Fibroblast of the aortic adventitia (primary cell): ENCODE data around the gene RPS6KA2. TPM values are rescaled to one million over a fixed set of nuclear protein-coding genes. Genes with fewer than 3 reads are reported as not detected.

ENCODE experiments used
- DNase-seq: peaks from one replicate; pipeline ENCODE4 v3.0.0-alpha.2; 2010; ENCODE audit warnings: low read depth
- H3K4me3 ChIP-seq: 2 replicates; pipeline ENCODE4 v1.5.1; 2011; ENCODE audit warnings: low read depth, mild to moderate bottlenecking, control low read depth, low read length, moderate library complexity
- total RNA-seq: library from RNA; depleted of rRNA; stranded (reverse); fragments of >200 nt; gene quantifications from 2 replicates; pipeline ENCODE4 v1.2.3, GENCODE V29; 2012; ENCODE audit warnings: low replicate concordance
- TF ChIP-seq, protein P1 (sequence below): IDR thresholded peaks from 2 replicates; pipeline ENCODE4 v1.5.1; 2011; ENCODE audit warnings: mild to moderate bottlenecking, low read length, control low read depth, inconsistent platforms; ENCODE audit not compliant: insufficient read depth

The RPS6KA2 gene
- total RNA-seq, 1 donor = 89.7 TPM

DNA sequence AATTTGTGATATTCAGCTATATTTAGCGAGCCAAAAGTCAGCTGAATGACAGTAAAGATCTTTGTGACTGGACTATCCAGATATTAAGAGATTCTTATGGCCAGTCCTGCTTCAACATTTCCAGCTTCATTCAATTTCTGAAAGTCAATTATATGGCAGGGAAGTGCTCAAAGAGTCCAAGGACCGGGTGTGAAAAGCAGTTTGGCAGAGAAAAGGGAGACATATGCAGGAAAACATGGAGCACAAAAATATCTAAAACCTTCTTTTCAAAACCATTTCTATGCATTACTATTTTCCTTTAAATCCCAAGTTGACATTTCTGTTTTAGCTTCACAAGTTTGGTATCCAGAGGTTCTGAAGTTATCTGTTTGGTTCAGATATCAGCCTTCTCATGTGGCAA, 249.3 kb downstream of the RPS6KA2 start:
- DNase-seq = no peak
- TF ChIP-seq, protein P1, sequence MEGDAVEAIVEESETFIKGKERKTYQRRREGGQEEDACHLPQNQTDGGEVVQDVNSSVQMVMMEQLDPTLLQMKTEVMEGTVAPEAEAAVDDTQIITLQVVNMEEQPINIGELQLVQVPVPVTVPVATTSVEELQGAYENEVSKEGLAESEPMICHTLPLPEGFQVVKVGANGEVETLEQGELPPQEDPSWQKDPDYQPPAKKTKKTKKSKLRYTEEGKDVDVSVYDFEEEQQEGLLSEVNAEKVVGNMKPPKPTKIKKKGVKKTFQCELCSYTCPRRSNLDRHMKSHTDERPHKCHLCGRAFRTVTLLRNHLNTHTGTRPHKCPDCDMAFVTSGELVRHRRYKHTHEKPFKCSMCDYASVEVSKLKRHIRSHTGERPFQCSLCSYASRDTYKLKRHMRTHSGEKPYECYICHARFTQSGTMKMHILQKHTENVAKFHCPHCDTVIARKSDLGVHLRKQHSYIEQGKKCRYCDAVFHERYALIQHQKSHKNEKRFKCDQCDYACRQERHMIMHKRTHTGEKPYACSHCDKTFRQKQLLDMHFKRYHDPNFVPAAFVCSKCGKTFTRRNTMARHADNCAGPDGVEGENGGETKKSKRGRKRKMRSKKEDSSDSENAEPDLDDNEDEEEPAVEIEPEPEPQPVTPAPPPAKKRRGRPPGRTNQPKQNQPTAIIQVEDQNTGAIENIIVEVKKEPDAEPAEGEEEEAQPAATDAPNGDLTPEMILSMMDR = no peak
- no peak overlapping the region for H3K4me3 ChIP-seq

DNA sequence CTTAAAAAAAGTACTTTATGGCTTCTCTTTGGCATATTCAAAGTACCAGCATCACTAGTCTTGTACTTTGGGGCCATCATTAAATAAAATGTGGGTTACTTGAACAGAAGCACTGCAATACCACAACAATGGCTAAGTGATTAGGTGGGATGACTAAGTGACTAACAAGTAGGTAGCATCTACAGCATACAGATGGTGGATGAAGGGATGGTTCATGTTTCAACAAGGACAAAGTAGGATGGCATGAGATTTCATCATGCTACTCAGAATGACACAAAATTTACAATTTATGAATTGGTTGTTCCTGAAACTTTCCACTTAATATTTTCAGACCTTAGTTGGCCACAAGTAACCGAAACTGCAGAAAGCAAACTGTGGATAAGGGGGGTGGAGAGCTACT, 252.0 kb downstream of the RPS6KA2 start:
- DNase-seq = peak; percentile 28
- no peak overlapping the region for H3K4me3 ChIP-seq
- TF ChIP-seq, protein P1 = no peak

DNA sequence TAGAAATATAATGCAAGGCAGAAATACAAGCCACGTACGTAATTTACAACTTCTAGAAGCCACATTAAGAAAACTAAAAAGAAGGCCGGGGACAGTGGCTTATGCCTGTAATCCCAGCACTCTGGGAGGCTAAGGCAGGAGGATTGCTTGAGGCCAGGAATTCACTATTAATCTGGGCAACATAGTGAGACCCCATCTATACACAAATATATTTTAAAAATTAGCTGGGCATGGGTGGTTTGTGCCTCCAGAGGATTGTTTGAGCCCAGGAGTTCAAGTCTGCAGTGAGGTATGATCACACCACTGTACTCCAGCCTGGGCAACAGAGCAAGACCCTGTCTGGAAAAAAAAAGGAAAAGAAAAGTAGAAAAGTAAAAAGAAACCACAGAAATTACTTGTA, 256.6 kb downstream of the RPS6KA2 start:
- no peak for DNase-seq
- TF ChIP-seq, protein P1 = no peak
- no peak overlapping the region for H3K4me3 ChIP-seq

DNA sequence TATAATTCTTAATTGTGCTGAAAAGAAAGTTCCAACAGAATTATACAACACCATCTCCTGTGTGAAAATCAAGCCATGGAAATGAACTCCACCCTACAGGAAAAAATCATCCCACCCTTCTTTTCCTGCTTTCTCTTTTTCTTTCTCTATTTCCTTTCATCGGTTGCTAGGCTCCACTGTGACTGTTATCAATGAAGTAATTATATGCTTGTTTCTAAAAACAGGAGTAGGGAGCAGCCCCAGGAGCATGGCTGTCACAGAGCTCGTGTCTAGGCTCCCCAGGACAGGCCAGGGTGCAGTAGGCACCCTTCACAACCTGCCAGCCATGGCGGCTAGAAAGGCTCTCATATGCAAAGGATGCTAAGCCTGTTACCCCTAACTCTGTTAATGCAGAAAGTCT, 257.3 kb downstream of the RPS6KA2 start:
- H3K4me3 ChIP-seq = no peak overlapping the region
- TF ChIP-seq, protein P1 = no peak
- no peak for DNase-seq

DNA sequence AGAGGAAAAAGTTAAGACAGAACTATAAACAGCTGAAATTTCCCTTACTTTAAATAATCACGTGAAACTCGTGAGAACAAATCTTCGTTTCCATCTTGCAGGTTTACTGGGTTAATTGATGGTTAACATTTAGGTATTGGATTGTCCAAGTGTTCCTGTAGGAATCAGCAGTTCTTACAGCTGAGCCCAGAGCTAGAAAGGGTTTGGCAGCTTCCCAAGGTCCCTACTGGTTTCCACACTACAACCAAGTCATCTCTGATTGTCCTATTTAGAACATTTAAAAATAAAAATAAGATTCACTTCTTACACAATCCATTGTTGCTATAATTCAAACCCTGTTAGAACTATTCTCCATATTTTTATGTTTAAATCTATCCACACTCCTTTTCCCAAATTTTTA, 260.1 kb downstream of the RPS6KA2 start:
- TF ChIP-seq, protein P1 = no peak

DNA sequence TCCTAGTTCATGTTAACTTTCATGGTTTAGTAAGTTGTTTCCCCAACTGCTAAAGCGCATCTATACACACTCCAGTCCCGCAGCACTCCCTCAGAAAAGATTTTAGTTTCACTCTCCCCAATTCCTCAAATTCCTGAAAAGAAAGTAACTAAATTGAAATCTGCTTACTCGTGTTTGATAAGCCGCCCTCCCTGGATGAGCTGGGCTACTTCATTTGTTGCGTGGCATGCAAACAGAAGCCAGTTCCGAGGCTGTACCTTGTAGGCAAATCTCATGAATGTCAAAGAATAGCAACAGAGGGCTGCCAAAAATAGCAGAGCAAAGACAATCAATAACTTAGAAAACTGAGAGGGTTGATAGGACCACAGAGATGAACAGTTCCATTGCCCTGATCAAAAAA, 261.2 kb downstream of the RPS6KA2 start:
- TF ChIP-seq, protein P1 = no peak
- no peak overlapping the region for H3K4me3 ChIP-seq
- DNase-seq = peak; percentile 31

More for the DNA sequence above, 260.1 kb downstream of the RPS6KA2 start:
- no peak for DNase-seq
- no peak overlapping the region for H3K4me3 ChIP-seq

DNA sequence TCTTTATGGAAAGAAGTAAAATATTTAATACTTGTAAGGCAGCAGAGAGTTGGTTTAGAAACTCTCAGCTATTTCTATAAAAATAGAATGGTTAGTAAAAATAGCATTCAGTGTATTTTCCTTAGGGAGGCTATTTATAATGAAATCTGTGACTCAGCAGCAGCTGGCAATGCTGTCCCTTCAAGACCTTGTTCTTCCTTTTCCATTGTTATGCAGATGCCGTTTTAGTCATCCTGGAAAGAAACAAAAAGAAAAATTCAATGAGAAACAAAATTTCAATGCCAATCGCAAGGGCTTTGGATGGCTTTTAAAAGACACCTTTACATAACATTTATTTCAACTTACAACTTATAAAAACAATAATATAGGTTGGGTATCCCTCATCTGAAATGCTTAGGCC, 261.8 kb downstream of the RPS6KA2 start:
- TF ChIP-seq, protein P1 = no peak
- DNase-seq = peak; percentile 84
- H3K4me3 ChIP-seq = no peak overlapping the region
